Kidney (tissue), 14 donors: ENCODE measurements around the gene MAPK8. TPM values are rescaled to one million over a fixed set of nuclear protein-coding genes. Genes with fewer than 3 reads are reported as not detected.
"Not testable (repeated sequence)": the region's sequence is repeated elsewhere in the genome, so short reads cannot be mapped to it uniquely, and the experiment has no call there.

Source experiments
- DNase-seq, 5 donors: peaks; one replicate each; pipeline ENCODE4 v3.0.0-alpha.2; 2013 to 2020
- FAIRE-seq: peaks from 2 replicates; lab custom pipeline; 2012; peaks lifted over from hg19 to GRCh38; lab: Jason Lieb, UNC
- H3K27ac ChIP-seq, 2 donors: one replicate each; pipeline ENCODE4 v1.7.0; 2013; ENCODE audit warnings: low read depth in 2 of 2, low read length in 2 of 2, inconsistent platforms in 1 of 2
- H3K27me3 ChIP-seq: one replicate; pipeline ENCODE4 v1.7.1; 2013; ENCODE audit warnings: low read length, inconsistent platforms; ENCODE audit not compliant: control insufficient read depth, insufficient read depth
- H3K36me3 ChIP-seq, 3 donors: one replicate each; pipeline versions ENCODE4 v1.7.0 to v1.7.1; 2013; ENCODE audit warnings: low read length in 3 of 3, control low read depth in 1 of 3, inconsistent platforms in 1 of 3; ENCODE audit not compliant: insufficient read depth in 3 of 3, control insufficient read depth in 2 of 3
- H3K4me1 ChIP-seq, 3 donors: one replicate each; pipeline versions ENCODE4 v1.7.0 to v1.7.1; 2013; ENCODE audit warnings: low read length in 3 of 3, inconsistent platforms in 1 of 3, low read depth in 1 of 3; ENCODE audit not compliant: control insufficient read depth in 2 of 3, insufficient read depth in 2 of 3
- H3K4me3 ChIP-seq, 3 donors: one replicate each; pipeline versions ENCODE4 v1.7.0 to v1.8.1; 2013; ENCODE audit warnings: low read length in 3 of 3, control low read depth in 1 of 3, inconsistent platforms in 1 of 3
- H3K9ac ChIP-seq, 3 donors: one replicate each; pipeline versions ENCODE4 v1.7.0 to v1.7.1; 2013; ENCODE audit warnings: low read length in 3 of 3, control low read depth in 1 of 3, inconsistent platforms in 1 of 3
- H3K9me3 ChIP-seq, 3 donors: one replicate each; pipeline versions ENCODE4 v1.7.0 to v1.7.1; 2013; ENCODE audit warnings: low read length in 3 of 3, control low read depth in 1 of 3, inconsistent platforms in 1 of 3; ENCODE audit not compliant: control insufficient read depth in 2 of 3, insufficient read depth in 1 of 3
- CTCF ChIP-seq: IDR thresholded peaks from 3 replicates; pipeline ENCODE4 v1.5.1; 2012; ENCODE audit warnings: mild to moderate bottlenecking, moderate library complexity, borderline replicate concordance; ENCODE audit not compliant: insufficient read depth; ENCODE audit errors: extremely low read depth
- intact Hi-C: fragments of 100-400 bp; cut with DNase I; formaldehyde crosslinking; loops from one replicate; pipeline ENCODE4 v1.11.1; 2022
- polyA plus RNA-seq: library from polyadenylated mRNA; stranded (reverse); fragments of 350-450 nt; fragmentation: Illumina TruSeq; extraction: RNeasy Lipid Tissue Mini Kit (QIAGEN cat#74804); gene quantifications from one replicate; pipeline ENCODE4 v1.2.3, GENCODE V29; 2014; ENCODE audit warnings: low read depth, low replicate concordance; ENCODE audit not compliant: insufficient read depth
- total RNA-seq: library from RNA; stranded (reverse); fragmentation: NEBNext Ultra II Directional; extraction: Animal tissue kit (Norgen Biotek cat#: 25700); gene quantifications from one replicate; pipeline ENCODE4 v1.2.1, GENCODE V29; 2021
- donor health status: control.
- donor health status: control.
- donor health status: control.
- donor health status: control.
- donor health status: control.
- donor health status: DM: yes; HTN: yes; CAD: no.
- donor health status: Normal renal cell carcinoma (clear cell type).

MAPK8 gene
- total and polyA plus RNA-seq, 2 donors from 2014 or later, result 17.0 to 36.7 TPM

- no peak for TF ChIP-seq CTCF
- no peaks in the 10 kb centered on the region for H3K4me1 ChIP-seq
- DNase-seq, result no peak
- no peaks in the 10 kb centered on the region for H3K9me3 ChIP-seq
- no peak for FAIRE-seq
- intact Hi-C loops, result no loop called here
- no peaks in the 10 kb centered on the region for H3K27me3 ChIP-seq
- no peak within 1 kb of the TSS for H3K27ac ChIP-seq
- no peak within 1 kb of the TSS for H3K4me3 ChIP-seq
- H3K9ac ChIP-seq, result no peak within 1 kb of the TSS
- no peaks in the 10 kb centered on the region for H3K36me3 ChIP-seq
Measured at GRCh38 chr10:48274636-48275035, 31.8 kb upstream of the MAPK8 start, which contains the start of gene FRMPD2. Gene FRMPD2 (minus strand): TSS chr10:48274696. CDS start chr10:48274567, 129 bp downstream.

DNA sequence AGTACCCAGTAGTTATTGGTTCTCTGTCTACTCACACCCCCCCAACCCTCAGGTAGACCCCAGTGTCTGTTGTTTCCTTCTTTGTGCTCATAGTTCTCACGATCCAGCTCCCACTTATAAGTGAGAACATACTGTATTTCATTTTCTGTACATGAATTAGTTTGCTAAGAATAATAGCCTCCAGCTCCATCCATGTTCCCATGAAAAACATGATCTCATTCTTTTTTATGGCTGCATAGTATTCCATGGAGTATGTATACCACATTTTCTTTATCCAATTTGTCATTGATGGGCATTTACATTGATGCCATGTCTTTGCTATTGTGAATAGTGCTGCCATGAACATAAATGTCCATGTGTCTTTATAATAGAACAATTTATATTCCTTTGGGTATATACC is 29.4 kb upstream of the MAPK8 start:
- H3K27ac ChIP-seq, result no peak overlapping the region
- no peak for FAIRE-seq
- no peak for DNase-seq
- H3K4me3 ChIP-seq, result no peak overlapping the region
- no peaks in the 10 kb centered on the region for H3K9me3 ChIP-seq
- no peaks in the 10 kb centered on the region for H3K4me1 ChIP-seq
- no peaks in the 10 kb centered on the region for H3K36me3 ChIP-seq
- intact Hi-C loops, result no loop called here
- H3K9ac ChIP-seq, result no peak overlapping the region
- no peaks in the 10 kb centered on the region for H3K27me3 ChIP-seq
- TF ChIP-seq CTCF, result no peak

DNA sequence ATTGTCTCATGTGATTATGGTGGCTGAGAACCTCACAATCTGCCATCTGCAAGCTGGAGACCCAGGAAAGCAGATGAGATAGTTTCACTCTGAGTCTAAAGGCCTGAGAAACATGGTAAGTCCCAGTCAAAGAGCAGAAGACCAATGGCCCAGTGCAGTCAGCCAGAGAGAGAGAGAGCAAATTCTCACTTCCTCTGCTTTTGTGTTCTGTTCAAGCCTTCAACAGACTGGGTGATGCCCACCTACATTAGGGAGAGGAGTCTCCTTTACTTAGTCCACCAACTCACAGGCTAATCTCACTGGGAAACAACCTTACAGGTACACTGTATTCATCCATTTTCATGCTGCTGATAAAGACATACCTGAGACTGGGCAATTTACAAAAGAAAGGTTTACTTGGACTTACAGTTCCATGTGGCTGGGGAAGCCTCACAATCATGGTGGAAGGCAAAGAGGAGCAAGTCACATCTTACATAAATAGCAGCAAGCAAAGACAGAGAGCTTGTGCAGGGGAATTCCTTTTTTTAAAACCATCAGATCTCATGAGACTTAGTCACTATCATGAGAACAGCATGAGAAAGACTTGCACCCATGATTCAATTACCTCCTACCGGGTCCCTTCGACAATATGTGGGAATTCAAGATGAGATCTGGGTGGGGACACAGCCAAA is 27.3 kb upstream of the MAPK8 start:
- FAIRE-seq, result no peak

DNA sequence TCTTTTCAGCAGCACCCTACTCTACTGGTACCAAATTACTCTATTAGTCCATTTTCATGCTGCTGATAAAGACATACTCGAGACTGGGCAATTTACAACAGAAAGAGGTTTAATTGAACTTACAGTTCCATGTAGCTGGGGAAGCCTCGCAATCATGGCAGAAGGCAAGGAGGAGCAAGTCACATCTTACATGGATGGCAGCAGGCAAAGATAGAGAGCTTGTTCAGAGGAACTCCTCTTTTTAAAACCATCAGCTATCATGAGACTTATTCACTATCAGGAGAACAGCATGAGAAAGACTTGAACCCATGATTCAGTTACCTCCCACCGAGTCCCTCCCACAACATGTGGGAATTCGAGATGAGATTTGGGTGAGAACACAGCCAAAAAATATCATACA is 24.8 kb upstream of the MAPK8 start:
- FAIRE-seq, H3K9ac ChIP-seq, H3K27ac ChIP-seq, H3K4me3 ChIP-seq, intact Hi-C loops, DNase-seq, H3K27me3 ChIP-seq, H3K4me1 ChIP-seq, H3K9me3 ChIP-seq, H3K36me3 ChIP-seq: not testable (repeated sequence)

More for the DNA sequence above, 27.3 kb upstream of the MAPK8 start:
- H3K4me3 ChIP-seq, result no peak overlapping the region
- peaks cover 0 to 6% (median 0%) of the 10 kb centered on the region in 3 donors for H3K9me3 ChIP-seq
- no peaks in the 10 kb centered on the region for H3K4me1 ChIP-seq
- DNase-seq, result no peak
- no peaks in the 10 kb centered on the region for H3K36me3 ChIP-seq
- intact Hi-C loops, result no loop called here
- no peaks in the 10 kb centered on the region for H3K27me3 ChIP-seq
- no peak for TF ChIP-seq CTCF
- no peak overlapping the region for H3K9ac ChIP-seq
- H3K27ac ChIP-seq, result no peak overlapping the region
